ENCODE data around the gene LHX1.

DNA sequence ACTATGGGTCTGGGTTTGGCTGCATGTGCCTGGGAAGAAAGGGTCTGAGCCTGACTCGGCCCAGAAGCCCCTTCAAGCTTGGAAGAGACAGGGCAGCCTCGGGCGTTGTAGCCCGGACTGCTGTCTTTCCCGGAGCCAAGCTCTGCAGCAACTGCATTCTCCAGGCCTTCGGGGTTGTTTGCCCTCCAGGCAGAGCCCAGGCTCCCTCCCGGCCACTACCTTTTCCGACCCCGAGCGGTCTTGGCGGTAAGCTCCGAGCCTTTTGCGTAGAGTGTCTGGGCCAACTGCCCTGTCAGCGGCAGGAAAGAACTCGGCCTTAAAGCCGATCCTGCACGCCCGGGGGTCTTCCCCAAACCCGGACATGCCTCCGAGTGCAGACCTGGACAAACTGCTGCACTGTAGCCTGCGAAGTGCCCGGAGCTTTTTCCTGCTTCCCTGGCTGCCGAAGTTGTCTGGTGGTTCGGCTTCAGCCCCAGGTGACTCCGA lies 1.3 kb downstream of the LHX1 start:
- TF ChIP-seq CTCF (conservative IDR thresholded peaks at IDR 0.05; ENCODE audit: low read length) (no peak), EZH2phosphoT487 (IDR thresholded peaks at IDR 0.05; ENCODE audit: borderline replicate concordance) (no peak)

Measured in Loucy (cell line).